Fibroblast of skin of back (primary cell): ENCODE measurements around the gene TDRD1. TPM values are rescaled to one million over a fixed set of nuclear protein-coding genes. Genes with fewer than 3 reads are reported as not detected.
A peak's percentile ranks its signal among the peaks of the same experiment; 100 is the strongest.
"Not testable (repeated sequence)": the region's sequence is repeated elsewhere in the genome, so short reads cannot be mapped to it uniquely, and the experiment has no call there.

Experiments used
- DNase-seq: peaks from one replicate; pipeline ENCODE4 v3.0.0-alpha.2; 2013
- polyA plus RNA-seq, 2 experiments: library from polyadenylated mRNA; unstranded; fragments of 120-200 nt; gene quantifications; one replicate each; pipeline ENCODE4 v1.2.1, GENCODE V29; 2013; ENCODE audit not compliant: insufficient read length in 2 of 2

Gene TDRD1, protein sequence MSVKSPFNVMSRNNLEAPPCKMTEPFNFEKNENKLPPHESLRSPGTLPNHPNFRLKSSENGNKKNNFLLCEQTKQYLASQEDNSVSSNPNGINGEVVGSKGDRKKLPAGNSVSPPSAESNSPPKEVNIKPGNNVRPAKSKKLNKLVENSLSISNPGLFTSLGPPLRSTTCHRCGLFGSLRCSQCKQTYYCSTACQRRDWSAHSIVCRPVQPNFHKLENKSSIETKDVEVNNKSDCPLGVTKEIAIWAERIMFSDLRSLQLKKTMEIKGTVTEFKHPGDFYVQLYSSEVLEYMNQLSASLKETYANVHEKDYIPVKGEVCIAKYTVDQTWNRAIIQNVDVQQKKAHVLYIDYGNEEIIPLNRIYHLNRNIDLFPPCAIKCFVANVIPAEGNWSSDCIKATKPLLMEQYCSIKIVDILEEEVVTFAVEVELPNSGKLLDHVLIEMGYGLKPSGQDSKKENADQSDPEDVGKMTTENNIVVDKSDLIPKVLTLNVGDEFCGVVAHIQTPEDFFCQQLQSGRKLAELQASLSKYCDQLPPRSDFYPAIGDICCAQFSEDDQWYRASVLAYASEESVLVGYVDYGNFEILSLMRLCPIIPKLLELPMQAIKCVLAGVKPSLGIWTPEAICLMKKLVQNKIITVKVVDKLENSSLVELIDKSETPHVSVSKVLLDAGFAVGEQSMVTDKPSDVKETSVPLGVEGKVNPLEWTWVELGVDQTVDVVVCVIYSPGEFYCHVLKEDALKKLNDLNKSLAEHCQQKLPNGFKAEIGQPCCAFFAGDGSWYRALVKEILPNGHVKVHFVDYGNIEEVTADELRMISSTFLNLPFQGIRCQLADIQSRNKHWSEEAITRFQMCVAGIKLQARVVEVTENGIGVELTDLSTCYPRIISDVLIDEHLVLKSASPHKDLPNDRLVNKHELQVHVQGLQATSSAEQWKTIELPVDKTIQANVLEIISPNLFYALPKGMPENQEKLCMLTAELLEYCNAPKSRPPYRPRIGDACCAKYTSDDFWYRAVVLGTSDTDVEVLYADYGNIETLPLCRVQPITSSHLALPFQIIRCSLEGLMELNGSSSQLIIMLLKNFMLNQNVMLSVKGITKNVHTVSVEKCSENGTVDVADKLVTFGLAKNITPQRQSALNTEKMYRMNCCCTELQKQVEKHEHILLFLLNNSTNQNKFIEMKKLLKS
- polyA plus RNA-seq (2013, experiment 1 of 2; ENCODE audit: insufficient read length): 0.08 TPM
- polyA plus RNA-seq (2013, experiment 2 of 2; ENCODE audit: insufficient read length): not detected

DNA sequence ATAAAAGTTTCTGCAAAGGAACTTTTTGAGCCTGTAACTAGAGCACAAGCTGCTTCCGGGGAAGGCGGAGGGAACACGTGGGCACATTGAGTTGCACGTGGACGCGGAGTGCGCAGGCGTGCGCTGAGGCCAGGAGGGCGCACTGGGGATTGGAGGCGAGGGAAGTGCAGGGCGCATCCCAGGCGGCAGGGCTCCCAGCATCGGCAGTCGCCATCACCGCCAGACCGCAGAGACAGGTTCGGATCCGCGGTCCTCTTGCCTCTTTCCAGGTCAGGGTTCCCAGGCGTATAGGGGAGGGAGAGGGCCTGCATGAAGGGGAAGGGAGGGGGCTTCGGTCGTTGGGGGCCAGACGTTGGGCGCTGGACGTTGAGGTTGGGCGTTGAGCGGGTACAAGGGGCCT, at the start of gene TDRD1:
Gene TDRD1, plus strand, starts transcription at position 206 of the 400 bp plus-strand sequence. CDS start 8,479 bp downstream, outside the sequence.
- no peak for DNase-seq

GRCh38 chr10:114131094-114131493, 48.1 kb upstream of the TDRD1 start:
- DNase-seq: no peak

DNA sequence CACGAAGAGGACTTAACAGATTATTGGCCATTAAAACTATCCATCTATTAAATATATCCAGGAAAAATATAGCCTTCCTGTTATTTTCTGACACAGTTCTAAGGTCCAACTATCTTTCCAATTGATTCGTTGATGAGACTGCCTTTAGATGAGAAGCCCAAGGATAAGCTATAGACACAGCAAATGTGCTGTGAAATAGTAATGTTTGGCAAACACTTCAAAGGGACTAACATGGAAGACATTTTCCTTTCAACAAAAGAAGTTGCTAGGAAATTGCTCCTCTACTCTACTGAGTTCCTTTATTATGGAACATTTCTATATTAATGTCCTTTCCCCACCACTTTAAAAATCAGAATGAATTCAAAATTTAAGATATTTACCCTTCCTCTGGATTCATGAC, 43.7 kb upstream of the TDRD1 start:
- DNase-seq: no peak

DNA sequence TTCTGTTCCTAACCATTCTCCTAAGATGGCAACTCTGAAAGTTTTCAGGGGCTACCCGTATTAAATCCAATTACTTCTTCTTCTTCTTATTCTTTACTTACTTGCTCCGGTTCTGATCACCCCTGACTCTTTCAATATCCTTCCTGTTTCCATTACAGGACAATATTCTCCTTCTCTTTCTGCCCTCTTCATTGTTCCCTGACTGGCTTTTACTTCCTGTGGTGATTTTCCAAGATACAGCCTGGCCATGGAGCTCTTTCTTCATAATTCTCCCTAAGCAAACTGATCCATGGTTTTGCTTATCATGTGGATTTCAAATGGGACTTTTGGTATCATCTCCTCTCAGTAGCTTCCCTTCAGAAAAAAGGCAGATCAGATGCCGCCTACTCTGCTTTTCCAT, 40.6 kb upstream of the TDRD1 start:
- DNase-seq: no peak

DNA sequence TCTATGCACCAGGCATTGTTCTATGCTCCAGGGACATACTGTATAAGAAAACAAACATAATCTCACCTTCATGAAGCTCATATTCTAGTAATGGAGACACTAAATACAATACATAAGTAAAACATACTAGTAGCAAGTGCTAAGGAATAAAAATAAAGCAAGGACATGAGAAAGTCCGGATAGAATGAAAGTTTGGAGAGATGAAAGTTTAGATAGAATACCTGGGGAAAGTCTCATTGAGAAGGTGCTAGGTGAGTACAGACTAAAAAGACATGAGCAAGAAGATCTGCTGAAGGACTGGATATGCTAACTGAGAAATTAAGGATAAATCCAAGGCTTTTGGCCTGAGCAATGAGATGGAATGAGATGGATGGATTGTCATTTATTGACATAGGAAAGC, 39.1 kb upstream of the TDRD1 start:
- no peak for DNase-seq

GRCh38 chr10:114140827-114141226, 38.3 kb upstream of the TDRD1 start:
- not testable (repeated sequence) for DNase-seq

DNA sequence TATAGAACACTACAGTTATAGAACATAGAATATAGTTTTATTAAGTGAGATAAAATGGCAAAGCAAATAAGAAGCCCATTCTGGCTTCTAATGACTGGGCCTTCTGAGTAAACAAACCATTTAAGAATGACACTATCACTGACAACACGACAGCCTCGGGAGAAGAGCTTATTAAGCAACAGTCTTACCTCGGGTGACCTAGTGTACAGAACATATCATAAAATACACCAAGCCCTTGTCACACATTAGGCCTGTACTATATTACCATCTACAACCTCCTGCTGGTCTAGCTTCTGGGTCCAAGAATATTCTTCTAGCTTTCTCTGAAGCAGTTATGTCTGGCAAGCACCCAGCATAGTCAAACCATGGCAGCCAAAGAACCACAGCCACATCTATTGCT, 37.1 kb upstream of the TDRD1 start:
- DNase-seq: no peak

DNA sequence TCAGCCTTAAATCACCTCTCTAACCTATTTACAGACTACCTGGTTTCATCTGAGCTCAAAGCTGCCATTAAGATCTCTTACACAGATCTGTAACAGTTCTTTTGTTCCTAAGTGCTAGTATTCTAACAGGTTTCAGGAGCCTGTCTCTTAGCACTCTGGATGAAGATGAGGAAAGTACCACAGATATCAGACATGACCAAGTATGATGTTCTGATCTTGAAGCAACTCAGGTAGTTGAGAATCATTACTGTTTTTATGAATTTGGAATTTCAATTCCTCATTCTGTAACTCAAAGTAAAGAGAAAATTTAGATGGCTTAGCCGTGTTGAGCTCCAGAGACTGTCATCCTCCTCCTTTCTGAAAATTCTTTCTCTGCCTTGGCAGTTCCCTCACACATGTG, 36.0 kb upstream of the TDRD1 start:
- DNase-seq: no peak

DNA sequence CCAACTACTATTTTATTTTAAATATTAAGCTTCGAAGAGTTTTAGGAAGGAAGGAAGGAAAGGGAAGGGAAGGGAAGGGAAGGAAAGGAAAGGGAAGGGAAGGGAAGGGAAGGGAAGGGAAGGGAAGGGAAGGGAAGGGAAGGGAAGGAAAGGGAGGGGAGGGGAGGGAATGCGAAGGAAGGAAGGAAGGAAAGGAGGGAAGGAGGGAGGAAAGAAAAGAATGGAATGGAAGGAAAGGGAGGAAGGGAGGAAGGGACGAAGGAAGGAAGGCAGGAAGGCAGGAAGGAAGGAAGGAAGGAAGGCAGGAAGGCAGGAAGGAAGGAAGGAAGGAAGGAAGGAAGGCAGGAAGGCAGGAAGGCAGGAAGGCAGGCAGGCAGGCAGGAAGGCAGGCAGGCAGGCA, 29.7 kb upstream of the TDRD1 start:
- not testable (repeated sequence) for DNase-seq

- DNase-seq: peak; percentile 92
Measured at GRCh38 chr10:114151486-114151885, 27.7 kb upstream of the TDRD1 start.

- DNase-seq: no peak
Measured at GRCh38 chr10:114151892-114152291, 27.3 kb upstream of the TDRD1 start.

GRCh38 chr10:114157912-114158311, 21.2 kb upstream of the TDRD1 start:
- DNase-seq: no peak

DNA sequence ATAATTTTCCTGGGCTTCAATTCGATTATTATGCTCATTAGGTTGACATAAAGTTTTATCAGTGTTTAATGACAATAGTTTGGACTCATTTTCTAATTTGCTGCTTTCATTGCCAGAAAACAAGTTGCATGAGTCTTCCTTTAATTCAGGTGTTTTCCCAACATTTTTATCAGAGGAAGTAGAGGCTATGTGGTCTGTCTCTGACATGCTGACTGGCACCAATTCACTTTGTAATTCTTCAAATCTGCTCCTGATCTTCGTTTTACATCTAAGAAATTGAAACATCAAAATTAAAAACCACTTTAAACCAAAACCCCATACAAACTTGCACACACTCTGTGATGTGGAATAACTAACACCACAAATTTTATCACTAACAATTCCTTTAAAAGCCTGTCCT, 16.1 kb upstream of the TDRD1 start:
- no peak for DNase-seq

DNA sequence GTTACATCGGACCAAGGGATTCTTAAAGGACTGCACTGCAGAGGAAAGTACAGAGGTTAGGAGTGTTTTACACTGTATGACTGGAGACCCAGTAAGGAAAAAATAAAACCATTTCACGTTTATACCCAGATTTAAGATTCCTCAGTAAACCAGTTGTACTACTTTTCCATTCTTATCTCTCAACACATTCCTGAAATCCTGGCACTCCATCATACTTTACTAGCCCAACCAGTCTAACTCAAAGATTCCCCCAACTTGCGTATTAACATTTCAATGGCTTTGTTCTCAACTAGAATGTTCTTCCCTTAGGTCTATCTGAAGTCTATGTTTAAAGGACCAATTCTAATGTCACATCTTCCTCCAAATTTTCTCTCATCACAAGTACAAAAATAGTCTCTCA, 13.1 kb upstream of the TDRD1 start:
- no peak for DNase-seq

GRCh38 chr10:114166494-114166893, 12.7 kb upstream of the TDRD1 start:
- DNase-seq: no peak

DNA sequence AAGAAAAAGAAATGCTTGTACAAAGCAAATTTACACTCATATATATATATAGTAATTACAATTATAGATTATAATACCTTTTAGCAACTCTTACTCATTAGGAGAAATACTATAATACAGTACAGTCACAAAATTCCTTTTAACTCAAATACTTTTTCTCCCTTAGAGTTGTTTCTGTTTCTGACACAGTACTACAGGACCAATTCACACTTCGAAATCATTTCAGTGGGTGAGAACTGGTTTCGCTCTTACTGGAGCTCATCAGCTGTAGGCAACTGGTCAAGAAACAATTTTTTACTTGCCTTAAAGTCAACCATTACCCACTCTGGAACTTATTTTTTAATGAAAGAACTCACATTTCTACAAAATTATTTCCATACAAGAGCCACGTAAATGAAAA, 11.2 kb upstream of the TDRD1 start:
- no peak for DNase-seq

DNA sequence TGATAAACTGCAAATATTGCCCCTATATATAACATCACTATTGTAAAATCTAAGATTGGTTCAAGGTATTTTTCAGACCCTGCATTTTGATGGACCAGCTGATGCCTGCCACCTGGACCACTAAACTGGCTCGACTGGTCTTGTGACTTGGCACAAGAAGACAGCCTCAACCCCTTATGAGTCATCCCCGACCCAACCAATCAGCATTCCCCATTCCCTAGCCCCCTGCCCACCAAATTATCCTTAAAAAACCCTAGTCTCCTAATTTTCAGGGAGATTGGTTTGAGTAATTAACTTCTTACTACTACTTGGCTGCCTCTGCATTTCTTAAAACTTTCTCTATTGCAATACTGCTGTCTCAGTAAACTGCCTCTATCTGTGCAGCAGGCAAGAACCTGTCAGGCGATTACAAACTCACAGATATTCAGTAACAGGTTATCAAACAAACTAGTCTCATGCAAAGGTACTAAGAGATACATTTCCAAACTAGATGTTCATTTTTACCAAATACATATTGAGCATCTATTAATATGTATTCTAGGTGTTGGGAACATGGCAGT, 10.6 kb upstream of the TDRD1 start:
- DNase-seq: no peak

- peak; percentile 18 for DNase-seq
Measured at GRCh38 chr10:114172216-114172615, 6.9 kb upstream of the TDRD1 start.

DNA sequence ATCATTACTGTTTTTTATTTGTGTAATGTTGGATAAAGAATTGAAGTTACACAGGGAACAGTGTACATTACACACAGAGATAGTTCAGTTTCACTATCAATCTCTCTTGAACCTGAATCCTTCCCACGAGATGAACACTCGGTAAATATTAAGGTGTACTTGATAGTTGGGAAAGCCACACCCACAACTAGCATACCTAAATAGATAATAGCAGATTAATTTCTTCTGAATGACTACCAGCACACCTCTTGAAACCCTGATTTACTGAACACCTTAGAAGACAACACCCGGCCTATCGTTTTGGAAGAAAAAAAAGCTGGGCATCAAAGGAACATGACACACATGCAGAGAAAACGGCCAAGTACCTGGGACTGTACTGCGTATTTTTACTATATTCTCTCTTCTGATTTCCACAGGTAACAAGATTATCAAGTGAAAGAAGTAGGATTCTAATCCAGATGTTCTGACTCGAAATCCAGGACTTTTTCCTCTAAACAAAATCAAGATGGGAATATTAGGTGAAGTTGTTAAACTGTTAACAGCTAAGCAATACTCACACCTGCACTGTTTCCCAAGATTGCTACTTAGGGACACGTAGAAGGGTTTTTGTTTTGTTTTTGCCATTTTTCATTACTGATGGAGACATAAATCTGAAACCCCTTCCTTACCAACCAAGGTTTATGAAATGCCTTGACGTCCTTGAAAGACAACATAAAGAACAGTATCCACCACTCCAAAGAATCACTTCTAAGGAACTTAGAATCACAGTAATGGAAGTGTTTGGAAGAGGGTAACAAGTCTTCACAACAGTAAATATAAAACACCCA, 6.2 kb upstream of the TDRD1 start:
- no peak for DNase-seq

DNA sequence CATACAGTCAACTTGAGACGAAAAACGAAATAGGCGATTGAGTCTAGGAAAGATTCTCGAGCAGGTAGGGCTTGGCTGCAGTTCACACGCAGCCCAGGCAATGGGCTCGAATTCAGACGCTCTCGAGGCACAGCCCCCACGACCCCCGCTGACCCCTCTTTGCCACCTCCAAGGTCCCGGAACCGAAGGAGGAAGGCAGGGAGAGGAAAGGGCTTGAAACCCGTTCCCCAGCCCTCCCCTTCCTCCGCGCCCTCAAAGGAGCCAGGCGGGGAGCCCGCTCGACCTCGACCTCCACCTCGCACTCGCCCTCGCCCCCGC, 5.6 kb upstream of the TDRD1 start:
- no peak for DNase-seq

DNA sequence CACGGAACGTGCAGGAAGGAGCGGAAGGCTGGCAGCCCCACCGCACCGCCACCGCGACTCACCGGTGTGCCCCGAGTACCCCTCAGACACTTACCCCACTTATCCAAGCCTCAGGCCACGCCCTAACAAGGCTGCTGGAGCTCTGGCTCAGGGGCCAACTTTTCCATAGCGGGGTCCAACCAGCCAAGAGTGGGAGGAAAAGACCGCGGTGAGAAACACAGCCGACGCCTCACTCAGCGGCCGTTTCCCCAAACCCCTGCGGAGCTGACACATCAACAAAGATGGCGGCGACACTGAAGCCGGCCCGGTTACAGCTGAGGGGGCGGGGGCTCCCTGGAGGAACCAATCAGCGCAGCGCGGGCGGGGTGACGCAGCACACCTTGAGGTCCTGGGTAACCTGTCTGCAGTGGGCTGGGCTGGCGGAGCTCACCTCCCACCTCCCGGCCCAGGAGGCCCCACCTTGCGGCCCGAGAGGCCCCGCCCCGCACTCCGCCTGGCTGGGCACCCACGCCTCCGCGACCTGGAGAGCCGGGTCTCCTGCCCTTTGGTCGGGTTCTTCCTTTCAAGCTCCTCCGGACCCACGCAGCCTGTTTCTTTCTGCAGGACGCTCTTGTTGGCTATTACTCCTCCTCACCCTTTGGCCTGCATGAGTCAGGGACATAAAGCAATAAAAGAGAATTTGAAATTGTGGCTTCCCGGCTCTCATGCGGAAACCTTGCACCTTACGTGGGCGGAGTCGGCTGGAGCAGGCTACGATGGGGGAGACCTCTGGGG, 5.0 kb upstream of the TDRD1 start, which contains the start of gene CCDC186:
Gene CCDC186, minus strand, starts transcription at position 283 of the 774 bp plus-strand sequence. CDS start 10,935 bp downstream, outside the sequence.
- DNase-seq: peak; percentile 85
